AG09319 (cell line): Measurements from ENCODE around the gene RAVER1.
"Not testable (repeated sequence)": the region's sequence is repeated elsewhere in the genome, so short reads cannot be mapped to it uniquely, and the experiment has no call there.

Source experiments
- DNase-seq: peaks from one replicate; pipeline ENCODE4 v3.0.0-alpha.2; 2010; ENCODE audit warnings: low read depth; ENCODE audit errors: extremely low read depth
- TF ChIP-seq, protein P1 (sequence below): IDR thresholded peaks from 2 replicates; pipeline ENCODE4 v1.5.1; 2011; ENCODE audit warnings: low read depth, mild to moderate bottlenecking, inconsistent platforms, low read length, moderate library complexity

The RAVER1 gene

DNA sequence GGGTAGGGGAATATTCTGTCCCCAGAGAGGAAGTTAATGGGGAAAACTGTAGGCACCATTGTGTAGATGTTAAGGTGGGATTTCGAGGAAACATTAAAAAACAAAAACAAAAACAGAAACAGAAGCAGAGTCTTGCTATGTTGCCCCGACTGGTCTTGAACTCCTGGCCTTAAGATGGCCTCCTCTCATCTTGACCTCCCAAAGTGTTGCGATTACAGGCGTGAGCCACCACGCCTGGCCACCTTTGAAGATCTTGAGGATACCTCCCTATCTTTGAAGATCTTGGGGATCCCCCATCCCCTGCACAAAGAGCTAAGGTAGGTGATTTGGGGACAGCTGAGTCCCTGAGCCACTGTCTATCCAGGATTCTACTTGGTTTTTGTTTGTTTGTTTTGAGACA, 6.6 kb upstream of the RAVER1 start:
- TF ChIP-seq, protein P1, sequence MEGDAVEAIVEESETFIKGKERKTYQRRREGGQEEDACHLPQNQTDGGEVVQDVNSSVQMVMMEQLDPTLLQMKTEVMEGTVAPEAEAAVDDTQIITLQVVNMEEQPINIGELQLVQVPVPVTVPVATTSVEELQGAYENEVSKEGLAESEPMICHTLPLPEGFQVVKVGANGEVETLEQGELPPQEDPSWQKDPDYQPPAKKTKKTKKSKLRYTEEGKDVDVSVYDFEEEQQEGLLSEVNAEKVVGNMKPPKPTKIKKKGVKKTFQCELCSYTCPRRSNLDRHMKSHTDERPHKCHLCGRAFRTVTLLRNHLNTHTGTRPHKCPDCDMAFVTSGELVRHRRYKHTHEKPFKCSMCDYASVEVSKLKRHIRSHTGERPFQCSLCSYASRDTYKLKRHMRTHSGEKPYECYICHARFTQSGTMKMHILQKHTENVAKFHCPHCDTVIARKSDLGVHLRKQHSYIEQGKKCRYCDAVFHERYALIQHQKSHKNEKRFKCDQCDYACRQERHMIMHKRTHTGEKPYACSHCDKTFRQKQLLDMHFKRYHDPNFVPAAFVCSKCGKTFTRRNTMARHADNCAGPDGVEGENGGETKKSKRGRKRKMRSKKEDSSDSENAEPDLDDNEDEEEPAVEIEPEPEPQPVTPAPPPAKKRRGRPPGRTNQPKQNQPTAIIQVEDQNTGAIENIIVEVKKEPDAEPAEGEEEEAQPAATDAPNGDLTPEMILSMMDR = no peak
- DNase-seq = no peak

DNA sequence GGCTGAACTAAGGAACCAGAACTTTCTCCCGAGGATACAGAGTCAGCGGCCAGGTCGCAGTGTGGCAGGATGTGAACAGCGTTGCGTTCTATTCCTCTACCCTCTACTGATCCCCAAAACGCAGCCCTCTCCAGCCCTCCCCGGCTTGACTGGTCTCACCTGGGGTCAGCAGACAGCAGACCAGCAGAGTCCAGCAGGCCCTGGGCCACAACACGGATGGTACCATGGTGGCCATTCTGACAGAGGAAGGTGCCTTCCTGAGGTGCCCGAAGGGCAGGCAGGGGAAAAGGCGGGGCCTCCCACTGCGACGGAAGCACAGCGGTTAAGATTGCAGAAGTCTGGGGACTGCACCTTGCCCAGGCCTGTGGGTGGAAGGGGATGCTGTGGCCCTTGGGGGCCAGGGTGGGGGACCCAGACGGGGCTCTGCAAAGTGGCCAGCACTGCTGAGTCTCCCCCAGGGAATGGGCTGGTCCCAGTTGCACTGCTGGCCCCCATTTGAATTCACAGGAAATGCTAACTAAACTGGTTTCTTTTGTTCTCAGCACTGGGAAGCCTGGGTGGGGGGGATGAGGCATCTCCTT, 6.1 kb upstream of the RAVER1 start, which contains the start of gene ICAM3:
TSS of gene ICAM3 (minus strand) at position 245 of the 581 bp plus-strand sequence. CDS start at position 235, 10 bp downstream.
- DNase-seq = no peak
- TF ChIP-seq, protein P1 = no peak

DNA sequence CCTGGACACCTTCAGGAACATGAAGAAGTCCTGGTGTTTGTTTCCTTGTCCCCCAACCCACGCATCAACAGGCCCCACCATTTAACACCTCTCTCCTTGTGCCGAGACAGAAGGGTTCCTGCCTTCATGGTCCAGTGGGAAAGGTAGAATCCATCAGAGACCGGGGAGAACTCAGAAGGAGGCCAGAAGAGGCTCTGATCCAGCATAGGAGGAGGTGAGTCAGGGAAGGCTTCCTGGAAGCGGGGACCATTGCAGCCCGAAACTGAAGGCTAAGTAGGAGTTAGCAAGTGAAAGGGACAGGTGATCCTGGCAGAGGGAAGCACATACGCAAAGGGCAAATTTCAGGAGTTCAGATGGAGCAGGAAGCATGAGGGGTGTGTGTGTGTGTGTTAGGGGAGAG, 5.6 kb upstream of the RAVER1 start:
- no peak for DNase-seq
- TF ChIP-seq, protein P1 = no peak

DNA sequence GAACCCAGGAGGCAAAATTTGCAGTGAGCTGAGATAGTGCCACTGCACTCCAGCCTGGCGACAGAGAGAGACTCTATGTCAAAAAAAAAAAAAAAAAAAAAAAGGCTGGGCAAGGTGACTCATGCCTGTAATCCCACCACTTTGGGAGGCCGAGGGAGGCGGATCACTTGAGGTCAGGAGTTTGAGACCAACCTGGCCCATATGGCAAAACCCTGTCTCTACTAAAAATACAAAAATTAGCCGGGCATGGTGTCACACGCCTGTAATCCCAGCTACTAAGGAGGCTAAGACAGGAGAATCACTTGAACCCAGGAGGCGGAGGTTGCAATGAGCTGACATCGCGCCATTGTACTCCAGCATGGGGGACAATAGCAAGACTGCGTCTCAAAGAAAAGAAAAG, 3.4 kb upstream of the RAVER1 start:
- not testable (repeated sequence) for DNase-seq

DNA sequence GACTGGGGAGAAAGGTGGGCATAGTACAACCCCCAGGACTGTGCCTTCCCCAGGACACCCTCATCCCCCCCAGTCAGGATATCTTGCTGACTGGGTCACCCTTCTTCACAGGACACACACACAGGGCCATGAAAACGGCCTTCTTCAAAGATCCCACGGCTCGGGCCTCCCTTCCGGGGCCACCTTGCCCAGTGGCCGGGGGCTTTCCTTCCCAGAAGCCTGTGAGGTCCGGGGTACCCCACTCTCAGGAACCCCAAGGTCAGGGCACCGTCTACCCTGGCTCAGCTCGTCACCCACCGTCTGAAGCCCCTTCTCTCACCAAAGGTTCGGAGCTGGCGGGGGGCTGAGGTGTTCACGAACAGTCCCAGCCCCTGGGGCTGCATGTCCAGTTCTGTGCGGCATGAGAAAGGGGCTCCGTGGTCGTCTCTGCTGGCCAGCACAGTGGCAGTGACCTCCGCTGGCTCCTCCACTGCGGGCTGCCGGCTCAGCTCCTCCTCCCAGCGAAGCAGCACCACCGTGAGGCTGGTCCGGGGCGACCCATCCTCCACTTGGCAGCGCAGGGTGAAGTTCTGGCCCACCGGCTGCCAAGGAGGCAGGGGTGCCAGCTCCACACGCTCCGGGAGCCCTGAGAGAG, 2.1 kb upstream of the RAVER1 start:
- no peak for DNase-seq
- TF ChIP-seq, protein P1 = no peak

DNA sequence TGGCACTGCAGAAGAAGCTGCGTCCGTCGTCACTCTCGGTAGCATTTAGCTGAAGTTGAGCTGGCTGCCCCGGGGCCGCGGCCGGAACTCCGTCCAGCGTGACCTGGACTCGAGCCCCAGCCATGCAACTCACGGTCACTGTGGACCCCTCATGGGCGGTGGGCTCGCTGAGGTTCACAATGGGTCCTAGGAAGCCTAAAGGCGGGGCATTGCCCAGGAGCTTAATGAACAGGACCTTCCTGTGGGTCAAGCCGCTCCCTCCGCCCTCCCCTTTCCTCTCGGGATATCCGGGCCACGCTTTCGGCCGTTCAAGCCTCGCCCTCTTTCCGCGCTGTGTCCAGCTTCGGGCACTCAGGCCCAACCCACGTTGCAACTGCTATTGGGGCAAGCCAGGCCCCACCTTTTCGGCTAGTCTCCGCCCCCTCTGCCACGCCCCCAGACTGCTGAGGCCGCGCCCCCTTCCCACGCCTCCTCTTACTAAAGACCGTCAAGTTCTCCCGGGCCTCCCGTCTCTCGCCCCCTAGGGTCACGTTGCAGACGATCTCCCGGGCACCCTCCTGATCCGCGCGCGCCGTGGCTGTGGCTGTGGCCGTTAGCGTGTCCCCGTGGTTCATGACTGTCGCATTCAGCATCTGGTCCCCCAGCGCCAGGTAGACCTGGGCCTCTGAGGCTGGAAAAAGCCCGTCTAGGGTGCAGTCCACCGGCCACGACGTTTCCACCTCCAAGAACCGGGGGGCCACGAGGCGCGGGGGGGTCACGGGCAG, 1.4 kb upstream of the RAVER1 start:
- TF ChIP-seq, protein P1 = peak; percentile 14
- DNase-seq = peak; percentile 85

DNA sequence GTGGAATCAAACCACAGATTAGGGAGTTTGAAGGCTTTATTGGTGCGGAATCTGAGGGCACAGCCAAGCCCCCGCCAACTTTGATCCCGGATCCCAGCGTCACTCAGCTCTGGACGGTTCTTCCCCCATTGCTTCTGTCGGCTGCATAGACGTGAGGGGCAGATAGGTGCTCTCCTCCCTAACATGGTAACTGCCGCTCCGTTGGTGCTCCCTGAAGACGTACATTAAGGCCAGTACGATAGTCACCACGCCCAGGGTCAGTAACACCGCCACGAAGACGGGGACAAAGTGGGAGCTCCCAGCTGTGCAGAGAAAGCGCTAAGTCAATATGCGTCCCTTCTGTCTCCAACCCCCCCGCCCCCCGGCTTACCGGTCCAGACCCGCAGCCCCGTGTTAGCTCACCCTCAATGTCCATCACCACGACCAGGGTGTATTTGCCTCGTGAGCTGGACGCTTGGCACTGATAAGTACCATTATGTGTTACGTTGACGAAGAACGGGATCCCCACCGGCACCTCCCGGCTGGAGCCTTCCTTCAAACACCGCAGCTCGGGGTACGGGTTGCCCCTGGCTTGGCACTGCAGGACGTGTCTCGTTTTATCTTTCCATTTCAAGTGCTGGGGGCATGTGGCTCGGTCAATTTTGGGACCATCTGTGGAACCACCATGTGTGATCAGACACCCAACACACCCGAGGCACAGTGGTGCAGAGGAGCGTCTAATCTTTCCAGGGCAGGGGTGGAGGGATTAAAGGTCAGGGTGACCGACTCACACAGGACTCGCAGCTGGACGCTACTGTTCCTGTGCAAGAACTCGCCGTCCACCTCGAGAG, 644 bp upstream of the RAVER1 start:
- TF ChIP-seq, protein P1 = no peak
- no peak for DNase-seq
